Vagina (tissue), 2 donors: ENCODE results near the gene KLHDC2.

Experiments used
- CTCF ChIP-seq, 3 experiments: fragments of 450-650 bp in 2 of 3; fragments of 200-600 bp in 1 of 3; sonication (generic) in 1 of 3; IDR thresholded peaks; one replicate each; pipeline ENCODE4 v1.5.1; 2017 to 2019; ENCODE audit warnings: antibody characterized with exemption in 3 of 3, mild to moderate bottlenecking in 2 of 3, moderate library complexity in 2 of 3
- POLR2A ChIP-seq, 2 donors: fragments of 450-650 bp; IDR thresholded peaks; one replicate each; pipeline ENCODE4 v1.6.1; 2017; ENCODE audit warnings: antibody characterized with exemption in 2 of 2, mild to moderate bottlenecking in 2 of 2, moderate library complexity in 2 of 2
- POLR2AphosphoS5 ChIP-seq, 2 donors: sonication (generic); formaldehyde crosslinking; IDR thresholded peaks; one replicate each; pipeline ENCODE4 v1.9.0; 2017; ENCODE audit warnings: antibody characterized with exemption in 2 of 2, mild to moderate bottlenecking in 2 of 2, low read depth in 1 of 2; ENCODE audit not compliant: insufficient read depth in 1 of 2

DNA sequence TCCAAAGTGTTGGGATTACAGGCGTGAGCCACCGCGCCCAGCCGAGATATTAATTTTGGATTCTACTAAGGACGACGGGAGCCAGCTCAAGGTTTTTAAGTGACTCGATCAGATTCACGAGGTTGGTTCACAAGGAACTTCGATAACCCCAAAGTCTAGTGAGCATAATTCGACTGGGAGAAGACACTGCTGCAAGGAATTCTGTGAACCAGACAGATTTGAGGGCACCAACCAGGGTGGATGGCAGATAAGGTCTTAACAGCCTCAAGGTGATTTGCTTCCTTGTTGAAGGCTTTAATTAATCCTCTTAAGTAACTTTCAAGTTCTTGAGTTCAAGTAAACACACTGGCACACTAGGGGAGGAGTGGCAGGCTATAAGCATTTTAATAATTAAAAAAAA is 1.1 kb upstream of the KLHDC2 start:
- TF ChIP-seq CTCF (IDR thresholded peaks at IDR 0.05) (no peak), POLR2A (IDR thresholded peaks at IDR 0.05) (no peak), POLR2AphosphoS5 (IDR thresholded peaks at IDR 0.05; ENCODE audit: insufficient read depth in 1 of 2, low read depth in 1 of 2) (no peak)
